Neuronal stem cell (in vitro differentiated cells): ENCODE measurements around the gene RNH1.

Experiments
- DNase-seq: peaks from one replicate; pipeline ENCODE4 v3.0.0-alpha.2; 2013; ENCODE audit warnings: low spot score
- H2AFZ ChIP-seq: one replicate; pipeline ENCODE4 v1.6.1; 2013; ENCODE audit warnings: mild to moderate bottlenecking, low read length, inconsistent platforms
- H2AK5ac ChIP-seq: 2 replicates; pipeline ENCODE4 v1.6.1; 2013; ENCODE audit warnings: low read depth, mild to moderate bottlenecking, inconsistent platforms, low read length, moderate library complexity, mixed read lengths
- H2BK120ac ChIP-seq: 2 replicates; pipeline ENCODE4 v1.6.1; 2013; ENCODE audit warnings: low read depth, mild to moderate bottlenecking, inconsistent platforms, low read length, moderate library complexity, mixed read lengths
- H2BK12ac ChIP-seq: one replicate; pipeline ENCODE4 v1.6.1; 2013; ENCODE audit warnings: low read length, inconsistent platforms
- H2BK15ac ChIP-seq: 2 replicates; pipeline ENCODE4 v1.6.1; 2013; ENCODE audit warnings: mild to moderate bottlenecking, low read length, inconsistent platforms, mixed read lengths
- H2BK5ac ChIP-seq: one replicate; pipeline ENCODE4 v1.6.1; 2013; ENCODE audit warnings: inconsistent platforms, mild to moderate bottlenecking, low read length, moderate library complexity
- H3K14ac ChIP-seq: one replicate; pipeline ENCODE4 v1.6.1; 2013; ENCODE audit warnings: low read length, inconsistent platforms
- H3K18ac ChIP-seq: 2 replicates; pipeline ENCODE4 v1.6.1; 2013; ENCODE audit warnings: low read length, inconsistent platforms
- H3K23ac ChIP-seq: 2 replicates; pipeline ENCODE4 v1.6.1; 2013; ENCODE audit warnings: low read depth, mild to moderate bottlenecking, mixed read lengths, low read length, inconsistent platforms; ENCODE audit not compliant: poor library complexity
- H3K27ac ChIP-seq: replicated peaks from 3 replicates; pipeline ENCODE4 v1.5.1; 2013; ENCODE audit warnings: low read length, inconsistent platforms
- H3K27me3 ChIP-seq, 3 experiments: 2 replicates each; pipeline ENCODE4 v1.6.1; 2013; ENCODE audit warnings: low read length in 3 of 3, mild to moderate bottlenecking in 2 of 3, inconsistent platforms in 1 of 3, low read depth in 1 of 3, mixed read lengths in 1 of 3, moderate library complexity in 1 of 3; ENCODE audit not compliant: control insufficient read depth in 3 of 3, insufficient read depth in 3 of 3
- H3K36me3 ChIP-seq, 2 donors: replicated peaks in 1 of 2; 2 replicates each; pipeline ENCODE4 v1.6.1; 2013; ENCODE audit warnings: low read length in 2 of 2; ENCODE audit not compliant: control insufficient read depth in 2 of 2, insufficient read depth in 2 of 2
- H3K4ac ChIP-seq: 2 replicates; pipeline ENCODE4 v1.6.1; 2013; ENCODE audit warnings: inconsistent platforms, mild to moderate bottlenecking, low read length, moderate library complexity
- H3K4me1 ChIP-seq, 2 donors: 1 replicate in 1 of 2; 2 replicates in 1 of 2; pipeline ENCODE4 v1.6.1; 2013; ENCODE audit warnings: low read length in 2 of 2, low read depth in 1 of 2; ENCODE audit not compliant: control insufficient read depth in 2 of 2, insufficient read depth in 1 of 2
- H3K4me2 ChIP-seq: one replicate; pipeline ENCODE4 v1.6.1; 2013; ENCODE audit warnings: mild to moderate bottlenecking, low read length, inconsistent platforms; ENCODE audit not compliant: insufficient read depth, poor library complexity, severe bottlenecking
- H3K4me3 ChIP-seq, 2 donors: 2 replicates each; pipeline ENCODE4 v1.5.1; 2013; ENCODE audit warnings: low read length in 2 of 2, mild to moderate bottlenecking in 2 of 2, inconsistent platforms in 1 of 2, moderate library complexity in 1 of 2
- H3K79me1 ChIP-seq: one replicate; pipeline ENCODE4 v1.6.1; 2013; ENCODE audit warnings: low read depth, mild to moderate bottlenecking, inconsistent platforms, low read length, moderate library complexity
- H3K9ac ChIP-seq: one replicate; pipeline ENCODE4 v1.6.1; 2013; ENCODE audit warnings: mild to moderate bottlenecking, low read depth, low read length, inconsistent platforms; ENCODE audit not compliant: poor library complexity
- H3K9me3 ChIP-seq, 2 donors: replicated peaks in 1 of 2; 2 replicates each; pipeline versions ENCODE3 to v1.6.1; 2013; ENCODE audit warnings: low read length in 2 of 2, mild to moderate bottlenecking in 2 of 2, inconsistent platforms in 1 of 2, low read depth in 1 of 2, mixed read lengths in 1 of 2, moderate library complexity in 1 of 2; ENCODE audit not compliant: control insufficient read depth in 2 of 2, insufficient read depth in 1 of 2
- H4K8ac ChIP-seq: one replicate; pipeline ENCODE4 v1.6.1; 2013; ENCODE audit warnings: low read depth, mild to moderate bottlenecking, inconsistent platforms, low read length, moderate library complexity
- H4K91ac ChIP-seq: one replicate; pipeline ENCODE4 v1.6.1; 2013; ENCODE audit warnings: low read length, low read depth, mild to moderate bottlenecking, inconsistent platforms; ENCODE audit not compliant: poor library complexity
- WGBS, 2 donors: extraction: QIAGEN DNeasy Blood & Tissue Kit; methylation state at CpG; one replicate each; pipeline ENCODE4 v1.1.7; 2013; ENCODE audit warnings: missing lambda C conversion rate in 2 of 2, mixed read lengths in 1 of 2; ENCODE audit not compliant: insufficient read length in 2 of 2, insufficient replicate concordance in 1 of 2; ENCODE audit errors: extremely low coverage in 2 of 2; 5-methylcytosine and 5-hydroxymethylcytosine counted together

The RNH1 gene

GRCh38 chr11:488062-488461 is 19.0 kb downstream of the RNH1 start:
- H3K4ac ChIP-seq: no peak overlapping the region
- no peak overlapping the region for H3K9ac ChIP-seq
- H2BK12ac ChIP-seq: no peak overlapping the region
- no peak overlapping the region for H4K91ac ChIP-seq
- H3K4me2 ChIP-seq: no peak overlapping the region
- no peak overlapping the region for H2BK120ac ChIP-seq
- H3K4me3 ChIP-seq: no peak overlapping the region
- H2BK15ac ChIP-seq: no peak overlapping the region
- H4K8ac ChIP-seq: no peak overlapping the region
- no peak overlapping the region for H3K18ac ChIP-seq
- no peak overlapping the region for H3K14ac ChIP-seq
- peak overlapping the region; percentile 29 for H3K23ac ChIP-seq
- H3K27me3 ChIP-seq: no peaks in the 10 kb centered on the region
- H3K27ac ChIP-seq: no peak overlapping the region
- H3K9me3 ChIP-seq: peaks cover 0 to 3% of the 10 kb centered on the region in 2 donors
- WGBS, 2 donors: no CpG with 5 or more reads among the region's 25 CpGs
- H3K4me1 ChIP-seq: no peaks in the 10 kb centered on the region
- H2AK5ac ChIP-seq: no peak overlapping the region
- no peak overlapping the region for H2BK5ac ChIP-seq
- H3K79me1 ChIP-seq: peaks cover 19% of the 10 kb centered on the region
- H3K36me3 ChIP-seq: peaks cover 14 to 30% of the 10 kb centered on the region in 2 donors
- no peak for DNase-seq
- no peak overlapping the region for H2AFZ ChIP-seq

GRCh38 chr11:487571-488021 is 19.4 kb downstream of the RNH1 start:
- Histone ChIP-seq H4K8ac (peak overlapping the region; percentile 65), H2BK120ac (no peak overlapping the region), H3K9ac (no peak overlapping the region), H3K23ac (no peak overlapping the region), H2AFZ (no peak overlapping the region), H2BK12ac (no peak overlapping the region), H3K4me1 (no peaks in the 10 kb centered on the region), H3K9me3 (peaks cover 0 to 3% of the 10 kb centered on the region in 2 donors), H2AK5ac (no peak overlapping the region), H2BK5ac (no peak overlapping the region), H3K4ac (no peak overlapping the region), H3K18ac (no peak overlapping the region), H3K79me1 (peaks cover 19% of the 10 kb centered on the region), H3K4me2 (no peak overlapping the region), H3K36me3 (peaks cover 12 to 25% of the 10 kb centered on the region in 2 donors), H3K27me3 (no peaks in the 10 kb centered on the region), H2BK15ac (no peak overlapping the region), H3K27ac (no peak overlapping the region), H4K91ac (no peak overlapping the region), H3K4me3 (no peak overlapping the region), H3K14ac (peak overlapping the region; percentile 38)
- WGBS, 2 donors: no CpG with 5 or more reads among the region's 22 CpGs
- DNase-seq: no peak

- Histone ChIP-seq H3K27me3 (no peaks in the 10 kb centered on the region), H3K4me2 (no peak overlapping the region), H2BK12ac (no peak overlapping the region), H3K23ac (peak overlapping the region; percentile 85), H2BK15ac (no peak overlapping the region), H3K27ac (no peak overlapping the region), H3K4ac (no peak overlapping the region), H2BK5ac (no peak overlapping the region), H3K36me3 (peaks cover 12 to 21% of the 10 kb centered on the region in 2 donors), H3K18ac (peak overlapping the region; percentile 17), H4K8ac (no peak overlapping the region), H3K4me3 (no peak overlapping the region), H2AK5ac (no peak overlapping the region), H4K91ac (no peak overlapping the region), H2BK120ac (no peak overlapping the region), H3K9ac (peak overlapping the region; percentile 70), H3K79me1 (peaks cover 19% of the 10 kb centered on the region), H3K9me3 (peaks cover 0 to 3% of the 10 kb centered on the region in 2 donors), H3K14ac (no peak overlapping the region), H2AFZ (no peak overlapping the region), H3K4me1 (no peaks in the 10 kb centered on the region)
- no CpG with 5 or more reads among the region's 23 CpGs for whole genome bisulfite sequencing, 2 donors
- no peak for DNase-seq
Observed at GRCh38 chr11:486189-486588, 20.9 kb downstream of the RNH1 start.

GRCh38 chr11:484616-485015 is 22.4 kb downstream of the RNH1 start:
- peaks cover 0 to 3% of the 10 kb centered on the region in 2 donors for H3K9me3 ChIP-seq
- H2BK15ac ChIP-seq: no peak overlapping the region
- no peak overlapping the region for H2BK12ac ChIP-seq
- H3K36me3 ChIP-seq: peaks cover 2 to 6% of the 10 kb centered on the region in 2 donors
- H2AK5ac ChIP-seq: no peak overlapping the region
- H3K4me3 ChIP-seq: peak overlapping the region in 1 of 2 donors; percentile 66
- H4K91ac ChIP-seq: peak overlapping the region; percentile 85
- H3K27me3 ChIP-seq: no peaks in the 10 kb centered on the region
- H2AFZ ChIP-seq: no peak overlapping the region
- no peak overlapping the region for H3K23ac ChIP-seq
- H3K27ac ChIP-seq: no peak overlapping the region
- no peak overlapping the region for H4K8ac ChIP-seq
- no peak for DNase-seq
- no peak overlapping the region for H3K18ac ChIP-seq
- H3K4me2 ChIP-seq: no peak overlapping the region
- H2BK120ac ChIP-seq: no peak overlapping the region
- WGBS, 2 donors: no CpG with 5 or more reads among the region's 38 CpGs
- no peak overlapping the region for H2BK5ac ChIP-seq
- peak overlapping the region; percentile 31 for H3K14ac ChIP-seq
- H3K9ac ChIP-seq: no peak overlapping the region
- H3K4me1 ChIP-seq: no peaks in the 10 kb centered on the region
- H3K4ac ChIP-seq: no peak overlapping the region
- peaks cover 19% of the 10 kb centered on the region for H3K79me1 ChIP-seq
